GM20431 (cell line): Measurements from ENCODE around the gene TEX13B.

Source experiments
- in situ Hi-C: fragments of 300-500 bp; cut with MseI, MboI; formaldehyde crosslinking; loops from one replicate; pipeline ENCODE4 v1.15.0; 2020; ENCODE audit warnings: low sequenced_read_pairs; ENCODE audit not compliant: unreplicated experiment

Gene TEX13B, protein sequence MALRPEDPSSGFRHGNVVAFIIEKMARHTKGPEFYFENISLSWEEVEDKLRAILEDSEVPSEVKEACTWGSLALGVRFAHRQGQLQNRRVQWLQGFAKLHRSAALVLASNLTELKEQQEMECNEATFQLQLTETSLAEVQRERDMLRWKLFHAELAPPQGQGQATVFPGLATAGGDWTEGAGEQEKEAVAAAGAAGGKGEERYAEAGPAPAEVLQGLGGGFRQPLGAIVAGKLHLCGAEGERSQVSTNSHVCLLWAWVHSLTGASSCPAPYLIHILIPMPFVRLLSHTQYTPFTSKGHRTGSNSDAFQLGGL

GRCh38 chrX:107982356-107982755 lies at the start of gene TEX13B:
Gene TEX13B (minus strand): TSS chrX:107982370. CDS start chrX:107982127, 243 bp downstream.
- in situ Hi-C loops: no loop called here

DNA sequence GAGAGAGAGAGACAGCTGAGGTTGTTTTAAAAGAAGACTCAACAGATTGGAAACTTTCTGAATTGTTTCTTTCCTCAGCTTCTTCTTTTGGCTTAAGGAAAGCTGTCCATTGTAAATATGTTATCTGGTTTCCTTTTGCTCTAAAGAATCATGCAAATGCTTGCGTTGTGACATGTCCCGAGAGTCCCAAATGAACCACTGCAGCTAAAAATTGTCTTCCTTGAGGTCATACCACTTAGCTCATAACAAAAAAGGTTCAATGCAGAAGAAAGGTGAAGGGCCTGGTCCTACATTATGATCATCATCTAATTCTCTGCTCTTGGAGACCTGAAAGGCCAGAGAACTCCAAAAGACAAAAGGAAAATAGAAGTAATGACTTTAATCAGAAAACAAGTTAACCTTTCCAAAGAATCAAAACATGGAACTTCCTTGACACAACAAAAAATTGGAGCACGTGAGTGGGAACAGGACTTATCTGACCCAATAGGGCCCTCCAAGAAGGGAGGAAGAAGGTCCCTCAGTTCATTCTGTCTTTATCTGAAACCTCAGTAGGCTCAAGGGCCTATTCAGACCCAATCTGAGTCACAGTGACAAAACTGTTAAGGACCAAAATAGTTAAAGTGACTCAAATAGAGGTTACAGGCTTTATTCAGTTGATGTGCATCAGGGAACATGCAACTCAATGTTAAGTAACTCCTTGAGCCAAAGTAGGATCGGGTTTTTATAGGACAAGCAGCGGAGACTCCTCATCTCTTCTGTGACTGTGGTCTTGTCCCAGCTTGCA lies 48.0 kb upstream of the TEX13B start:
- in situ Hi-C loops: no loop called here

- in situ Hi-C loops: no loop called here
These were observed 46.7 kb upstream of the TEX13B start for GRCh38 chrX:108028854-108029253.

- in situ Hi-C loops: no loop called here
These were observed 43.9 kb upstream of the TEX13B start for GRCh38 chrX:108025954-108026600.

GRCh38 chrX:108025376-108025775 lies 43.2 kb upstream of the TEX13B start:
- in situ Hi-C loops: no loop called here

GRCh38 chrX:108022491-108023089 lies 40.4 kb upstream of the TEX13B start:
- in situ Hi-C loops: no loop called here

DNA sequence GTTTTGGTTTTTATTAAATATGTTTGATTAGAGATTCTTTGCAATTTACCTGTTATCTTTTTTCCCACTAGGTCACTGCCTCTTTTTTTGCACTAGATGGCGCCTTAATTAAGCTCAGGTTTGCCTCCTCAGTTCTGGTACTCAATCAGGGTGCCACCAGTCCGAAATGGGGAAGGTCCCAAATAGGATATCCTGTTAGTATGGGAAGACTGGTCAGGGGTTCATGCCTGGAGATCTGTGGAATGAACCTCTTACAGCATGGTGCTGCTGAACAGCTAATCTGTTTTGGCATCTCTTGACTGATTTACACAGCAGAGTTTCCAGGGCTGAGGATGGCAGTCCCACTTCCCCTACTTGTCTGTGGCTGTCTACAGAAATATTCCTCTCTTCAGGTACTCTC lies 38.5 kb upstream of the TEX13B start:
- in situ Hi-C loops: no loop called here

DNA sequence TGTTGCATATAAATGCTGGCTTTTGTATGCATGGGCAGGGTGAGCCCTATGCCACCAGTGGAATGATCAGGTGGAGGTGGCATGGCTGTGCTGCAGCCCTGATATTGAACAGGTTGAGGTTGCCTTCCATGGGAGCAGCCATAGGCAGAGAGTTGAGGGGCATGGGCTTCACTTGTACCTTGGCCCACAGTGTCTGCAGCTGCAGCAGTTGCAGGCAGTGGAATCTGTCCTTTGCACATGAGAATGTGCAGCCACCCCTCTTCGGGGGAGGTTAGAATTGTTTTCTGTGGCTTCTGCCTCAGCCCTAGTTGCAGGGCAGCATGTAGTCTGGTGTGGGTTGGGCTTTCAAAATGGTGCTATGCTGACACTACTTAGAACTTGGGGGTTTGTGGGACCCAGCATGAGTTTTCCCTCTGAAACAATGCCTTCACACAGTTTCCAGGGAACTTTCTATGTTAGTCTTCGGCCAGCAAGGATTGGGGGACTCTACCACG lies 37.3 kb upstream of the TEX13B start:
- in situ Hi-C loops: no loop called here

GRCh38 chrX:108018656-108019381 lies 36.6 kb upstream of the TEX13B start:
- in situ Hi-C loops: no loop called here

GRCh38 chrX:108001218-108001814 lies 19.1 kb upstream of the TEX13B start:
- in situ Hi-C loops: no loop called here

- in situ Hi-C loops: no loop called here
These were observed 18.6 kb upstream of the TEX13B start for GRCh38 chrX:108000751-108001150.

GRCh38 chrX:107996124-107996523 lies 14.0 kb upstream of the TEX13B start:
- in situ Hi-C loops: no loop called here

GRCh38 chrX:107985033-107985432 lies 2.9 kb upstream of the TEX13B start:
- in situ Hi-C loops: no loop called here

- in situ Hi-C loops: no loop called here
These were observed 2.6 kb downstream of the TEX13B start for GRCh38 chrX:107979534-107979933.

DNA sequence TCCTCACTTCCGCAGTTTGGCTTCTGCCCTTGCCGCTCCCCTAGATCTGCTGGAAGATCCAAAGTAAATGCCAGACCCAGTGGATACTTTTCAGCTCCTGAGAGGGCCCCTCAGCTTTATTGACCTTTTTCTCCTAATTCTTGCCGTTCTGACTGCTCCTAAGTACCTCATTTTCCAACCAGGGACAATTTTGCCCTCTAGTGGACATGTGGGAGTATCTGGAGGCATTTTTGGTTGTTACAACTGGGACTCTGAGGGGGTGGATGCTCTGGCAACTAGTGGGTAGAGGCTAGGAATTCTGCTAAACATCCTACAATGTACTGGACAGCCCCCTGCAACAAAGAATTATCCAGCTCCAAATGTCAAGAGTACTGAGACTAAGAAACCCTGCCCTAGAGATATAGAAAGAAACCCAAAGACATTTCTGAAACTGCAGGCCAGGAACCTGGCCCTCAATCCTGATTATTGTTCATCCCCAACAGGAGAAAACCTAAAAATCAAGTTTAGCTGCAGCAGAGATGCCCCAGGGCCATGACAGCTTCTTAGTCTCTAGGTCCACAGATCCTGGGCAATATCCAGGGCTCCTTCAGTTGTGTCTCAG lies 3.4 kb downstream of the TEX13B start:
- in situ Hi-C loops: no loop called here

DNA sequence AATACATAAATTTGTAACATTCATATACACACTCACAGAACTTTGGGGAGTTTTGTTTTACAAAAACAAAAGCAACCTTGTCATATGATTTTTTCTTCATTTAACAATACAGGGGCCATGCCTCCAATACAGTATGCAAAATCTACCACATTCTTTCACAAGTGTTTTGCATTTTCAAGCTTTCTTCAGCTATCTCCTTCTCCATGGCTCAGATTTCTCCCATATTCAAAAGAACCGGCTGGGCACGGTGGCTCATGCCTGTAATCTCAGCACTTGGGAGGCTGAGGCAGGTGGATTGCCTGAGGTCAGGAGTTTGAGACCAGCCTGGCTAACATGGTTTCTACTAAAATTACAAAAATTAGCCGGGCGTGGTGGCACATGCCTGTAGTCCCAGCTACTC lies 4.1 kb downstream of the TEX13B start:
- in situ Hi-C loops: no loop called here

GRCh38 chrX:107971636-107972035 lies 10.5 kb downstream of the TEX13B start:
- in situ Hi-C loops: no loop called here

GRCh38 chrX:107970073-107970472 lies 12.1 kb downstream of the TEX13B start:
- in situ Hi-C loops: no loop called here

GRCh38 chrX:107968623-107969022 lies 13.5 kb downstream of the TEX13B start:
- in situ Hi-C loops: no loop called here
